ENCODE measurements around the gene PHC2.

Gene PHC2

GRCh38 chr1:33331444-33332356 lies 99.2 kb downstream of the PHC2 start:
- DNase-seq (ENCODE audit: low read depth, low spot score), result no peak

GRCh38 chr1:33330906-33331305 lies 100.0 kb downstream of the PHC2 start:
- no peak for DNase-seq (ENCODE audit: low read depth, low spot score)

- no peak for DNase-seq (ENCODE audit: low read depth, low spot score)
Measured at GRCh38 chr1:33330361-33330890, 100.5 kb downstream of the PHC2 start.

GRCh38 chr1:33329600-33330305 lies 101.1 kb downstream of the PHC2 start:
- DNase-seq (ENCODE audit: low read depth, low spot score), result no peak

GRCh38 chr1:33328817-33329216 lies 102.1 kb downstream of the PHC2 start:
- DNase-seq (ENCODE audit: low read depth, low spot score), result no peak

GRCh38 chr1:33327587-33328325 lies 103.1 kb downstream of the PHC2 start:
- DNase-seq (ENCODE audit: low read depth, low spot score), result peak; percentile 94

GRCh38 chr1:33326785-33327184 lies 104.1 kb downstream of the PHC2 start:
- no peak for DNase-seq (ENCODE audit: low read depth, low spot score)

GRCh38 chr1:33324677-33325575 lies 106.0 kb downstream of the PHC2 start:
- DNase-seq (ENCODE audit: low read depth, low spot score), result no peak

- no peak for DNase-seq (ENCODE audit: low read depth, low spot score)
Measured at GRCh38 chr1:33323663-33324477, 107.0 kb downstream of the PHC2 start.

GRCh38 chr1:33322870-33323585 lies 107.9 kb downstream of the PHC2 start:
- DNase-seq (ENCODE audit: low read depth, low spot score), result no peak

- DNase-seq (ENCODE audit: low read depth, low spot score), result no peak
Measured at GRCh38 chr1:33322109-33322508, 108.8 kb downstream of the PHC2 start.

GRCh38 chr1:33321178-33321577 lies 109.7 kb downstream of the PHC2 start:
- no peak for DNase-seq (ENCODE audit: low read depth, low spot score)

GRCh38 chr1:33320619-33321165 lies 110.2 kb downstream of the PHC2 start, which contains the start of gene A3GALT2:
Gene A3GALT2 (minus strand): TSS chr1:33321098. CDS start chr1:33321098, 0 bp downstream.
- no peak for DNase-seq (ENCODE audit: low read depth, low spot score)

GRCh38 chr1:33319949-33320618 lies 110.8 kb downstream of the PHC2 start:
- DNase-seq (ENCODE audit: low read depth, low spot score), result no peak

GRCh38 chr1:33319186-33319948 lies 111.5 kb downstream of the PHC2 start:
- no peak for DNase-seq (ENCODE audit: low read depth, low spot score)

GRCh38 chr1:33317946-33318345 lies 112.9 kb downstream of the PHC2 start:
- DNase-seq (ENCODE audit: low read depth, low spot score), result no peak

GRCh38 chr1:33317354-33317753 lies 113.5 kb downstream of the PHC2 start:
- no peak for DNase-seq (ENCODE audit: low read depth, low spot score)

GRCh38 chr1:33316601-33317000 lies 114.3 kb downstream of the PHC2 start:
- DNase-seq (ENCODE audit: low read depth, low spot score), result no peak

All from astrocyte of the hippocampus (primary cell).